ENCODE measurements around the gene TBL1X.

DNA sequence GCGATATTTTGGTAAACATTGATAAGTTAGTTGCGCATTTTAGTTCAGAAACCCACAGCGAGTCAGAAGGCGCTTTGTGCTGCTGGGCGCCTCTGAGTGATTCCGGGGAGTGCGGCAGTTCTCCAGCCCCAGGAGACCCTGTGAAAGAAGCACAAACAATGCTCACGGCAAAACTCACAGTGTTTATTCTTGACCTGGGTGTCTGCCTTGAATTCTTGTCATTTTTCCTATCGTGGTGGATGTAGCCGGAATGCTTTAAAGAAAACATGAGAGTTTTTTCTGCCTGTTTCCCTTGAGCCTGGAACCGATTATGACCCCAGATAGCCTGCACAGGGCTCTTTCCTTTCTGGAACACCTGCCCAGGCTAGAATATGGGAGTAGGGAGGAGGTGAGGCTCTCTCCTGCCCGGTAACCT is 6.7 kb downstream of the TBL1X start:
- TF ChIP-seq, protein P1, sequence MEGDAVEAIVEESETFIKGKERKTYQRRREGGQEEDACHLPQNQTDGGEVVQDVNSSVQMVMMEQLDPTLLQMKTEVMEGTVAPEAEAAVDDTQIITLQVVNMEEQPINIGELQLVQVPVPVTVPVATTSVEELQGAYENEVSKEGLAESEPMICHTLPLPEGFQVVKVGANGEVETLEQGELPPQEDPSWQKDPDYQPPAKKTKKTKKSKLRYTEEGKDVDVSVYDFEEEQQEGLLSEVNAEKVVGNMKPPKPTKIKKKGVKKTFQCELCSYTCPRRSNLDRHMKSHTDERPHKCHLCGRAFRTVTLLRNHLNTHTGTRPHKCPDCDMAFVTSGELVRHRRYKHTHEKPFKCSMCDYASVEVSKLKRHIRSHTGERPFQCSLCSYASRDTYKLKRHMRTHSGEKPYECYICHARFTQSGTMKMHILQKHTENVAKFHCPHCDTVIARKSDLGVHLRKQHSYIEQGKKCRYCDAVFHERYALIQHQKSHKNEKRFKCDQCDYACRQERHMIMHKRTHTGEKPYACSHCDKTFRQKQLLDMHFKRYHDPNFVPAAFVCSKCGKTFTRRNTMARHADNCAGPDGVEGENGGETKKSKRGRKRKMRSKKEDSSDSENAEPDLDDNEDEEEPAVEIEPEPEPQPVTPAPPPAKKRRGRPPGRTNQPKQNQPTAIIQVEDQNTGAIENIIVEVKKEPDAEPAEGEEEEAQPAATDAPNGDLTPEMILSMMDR (IDR thresholded peaks at IDR 0.05): no peak
- TF ChIP-seq POLR2A (IDR thresholded peaks at IDR 0.05): no peak
